ENCODE measurements around the gene OSBPL8.

OSBPL8 gene

DNA sequence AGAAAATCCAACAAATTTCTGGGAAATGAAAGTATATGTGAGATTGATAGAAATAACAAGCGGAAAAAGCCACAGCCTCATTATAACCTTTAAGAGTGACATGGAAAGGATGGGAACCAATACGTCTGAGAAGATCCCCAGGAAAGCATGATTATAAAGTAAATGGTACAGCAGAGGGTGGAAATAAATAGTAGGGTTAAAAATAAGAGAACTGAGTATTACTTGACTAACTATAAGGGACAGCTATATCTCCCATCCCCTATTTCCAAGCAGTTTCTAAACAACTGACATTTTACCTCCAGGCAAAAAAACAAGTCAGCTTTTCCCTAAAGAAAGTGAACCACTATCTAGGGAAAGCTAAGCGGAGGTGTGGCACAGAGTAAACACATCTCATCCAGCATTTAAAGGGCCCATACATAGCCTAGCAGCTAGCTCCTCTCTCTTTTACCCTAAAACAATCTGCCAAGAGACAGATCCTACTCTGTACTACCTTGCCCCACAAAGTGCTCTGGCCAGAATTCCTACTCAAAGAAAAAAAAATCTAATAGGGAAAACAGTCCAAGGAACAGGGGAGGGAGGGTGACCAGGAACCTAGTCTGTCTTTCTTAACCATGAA is 11.2 kb downstream of the OSBPL8 start:
- TF ChIP-seq, protein P1, sequence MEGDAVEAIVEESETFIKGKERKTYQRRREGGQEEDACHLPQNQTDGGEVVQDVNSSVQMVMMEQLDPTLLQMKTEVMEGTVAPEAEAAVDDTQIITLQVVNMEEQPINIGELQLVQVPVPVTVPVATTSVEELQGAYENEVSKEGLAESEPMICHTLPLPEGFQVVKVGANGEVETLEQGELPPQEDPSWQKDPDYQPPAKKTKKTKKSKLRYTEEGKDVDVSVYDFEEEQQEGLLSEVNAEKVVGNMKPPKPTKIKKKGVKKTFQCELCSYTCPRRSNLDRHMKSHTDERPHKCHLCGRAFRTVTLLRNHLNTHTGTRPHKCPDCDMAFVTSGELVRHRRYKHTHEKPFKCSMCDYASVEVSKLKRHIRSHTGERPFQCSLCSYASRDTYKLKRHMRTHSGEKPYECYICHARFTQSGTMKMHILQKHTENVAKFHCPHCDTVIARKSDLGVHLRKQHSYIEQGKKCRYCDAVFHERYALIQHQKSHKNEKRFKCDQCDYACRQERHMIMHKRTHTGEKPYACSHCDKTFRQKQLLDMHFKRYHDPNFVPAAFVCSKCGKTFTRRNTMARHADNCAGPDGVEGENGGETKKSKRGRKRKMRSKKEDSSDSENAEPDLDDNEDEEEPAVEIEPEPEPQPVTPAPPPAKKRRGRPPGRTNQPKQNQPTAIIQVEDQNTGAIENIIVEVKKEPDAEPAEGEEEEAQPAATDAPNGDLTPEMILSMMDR (conservative IDR thresholded peaks at IDR 0.05), result no peak
- H3K27ac ChIP-seq, result no peak overlapping the region

DNA sequence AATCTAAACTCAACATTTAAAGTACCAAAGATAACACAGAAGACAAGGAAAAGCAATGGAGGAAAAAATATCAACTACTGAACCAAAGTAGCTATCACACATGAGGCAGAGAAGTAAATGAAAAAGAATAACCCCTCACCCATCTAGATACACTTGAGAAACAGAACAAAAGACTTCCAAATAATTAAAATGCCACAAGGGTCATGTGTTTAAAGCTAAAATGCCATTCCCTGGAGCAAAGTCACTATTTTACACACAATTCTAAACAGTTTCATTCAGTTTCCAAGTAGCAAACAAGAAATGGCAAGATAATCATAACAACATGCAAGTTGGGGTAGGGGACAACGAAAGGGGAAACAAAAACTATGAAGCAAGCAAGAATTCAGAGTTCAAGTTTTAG is 12.0 kb downstream of the OSBPL8 start:
- TF ChIP-seq, protein P1 (conservative IDR thresholded peaks at IDR 0.05), result no peak
- no peak overlapping the region for H3K27ac ChIP-seq

DNA sequence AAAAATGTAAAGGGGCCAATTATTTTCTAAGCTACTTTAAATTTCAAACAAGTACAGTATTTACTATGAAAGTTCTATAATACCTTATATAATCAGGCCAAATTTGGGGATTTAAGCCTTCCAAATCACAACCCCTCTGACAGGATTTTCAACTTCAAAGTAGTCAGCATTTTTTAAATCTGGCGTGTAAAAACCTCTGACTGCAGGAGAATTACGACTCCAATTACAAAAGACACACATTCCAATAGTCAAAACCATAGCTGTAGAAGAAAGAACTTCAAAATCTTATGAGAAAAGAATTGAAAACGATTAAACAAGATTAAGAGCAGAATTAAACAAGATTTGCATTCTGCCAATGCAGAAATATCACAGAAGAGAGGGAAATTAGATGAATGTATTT is 12.7 kb downstream of the OSBPL8 start:
- H3K27ac ChIP-seq, result no peak overlapping the region
- TF ChIP-seq, protein P1 (conservative IDR thresholded peaks at IDR 0.05), result no peak

DNA sequence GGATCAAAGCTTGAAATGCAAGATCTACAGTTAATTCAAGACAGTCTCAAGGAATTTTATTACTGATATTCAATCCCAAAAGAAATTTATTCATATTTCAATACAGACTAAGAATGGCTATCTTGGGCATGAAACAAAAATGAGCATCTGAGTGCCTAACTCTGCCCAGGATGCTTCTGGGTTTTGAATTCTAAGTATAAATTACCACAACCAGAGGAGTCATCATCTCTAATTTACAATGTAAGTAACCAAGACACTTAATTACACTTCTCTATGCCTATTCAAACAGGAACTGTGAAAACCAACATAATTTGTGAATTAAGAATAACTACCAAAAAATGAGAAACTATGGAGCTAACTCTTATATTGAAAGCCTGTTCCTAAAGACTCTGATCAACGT is 14.1 kb downstream of the OSBPL8 start:
- no peak overlapping the region for H3K27ac ChIP-seq

DNA sequence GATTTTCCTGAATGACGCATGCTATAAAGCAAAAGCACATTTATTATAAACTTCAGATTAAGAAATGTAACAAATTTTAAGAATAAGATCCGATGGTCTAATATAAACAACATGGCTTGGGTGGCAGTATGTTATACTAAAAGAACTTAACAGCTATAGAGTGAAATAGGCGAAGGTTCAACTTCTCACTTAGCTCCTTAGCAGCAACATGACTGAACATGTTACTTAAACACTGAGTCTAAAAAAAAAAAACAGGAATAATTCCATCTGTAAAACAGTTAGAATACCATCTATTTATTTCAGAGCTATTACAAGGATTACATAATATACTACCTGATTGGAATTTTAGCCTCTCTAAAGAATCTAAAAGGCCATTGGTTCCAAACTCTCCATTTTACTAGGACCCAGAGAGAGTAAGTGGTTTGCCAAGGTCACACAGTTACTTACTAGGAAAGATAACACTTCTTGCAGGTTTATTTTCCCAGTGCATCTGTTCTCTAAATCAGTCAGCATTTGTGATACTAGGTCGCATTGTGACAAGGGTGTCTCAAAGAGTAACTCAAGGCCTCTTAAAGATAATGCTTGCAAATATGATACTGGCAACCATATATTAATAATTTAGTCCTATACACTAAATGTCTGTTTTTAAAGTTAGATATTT is 14.8 kb downstream of the OSBPL8 start:
- TF ChIP-seq, protein P1 (conservative IDR thresholded peaks at IDR 0.05), result no peak
- H3K27ac ChIP-seq, result no peak overlapping the region

More for the DNA sequence above, 14.1 kb downstream of the OSBPL8 start:
- TF ChIP-seq, protein P1 (conservative IDR thresholded peaks at IDR 0.05), result no peak

DNA sequence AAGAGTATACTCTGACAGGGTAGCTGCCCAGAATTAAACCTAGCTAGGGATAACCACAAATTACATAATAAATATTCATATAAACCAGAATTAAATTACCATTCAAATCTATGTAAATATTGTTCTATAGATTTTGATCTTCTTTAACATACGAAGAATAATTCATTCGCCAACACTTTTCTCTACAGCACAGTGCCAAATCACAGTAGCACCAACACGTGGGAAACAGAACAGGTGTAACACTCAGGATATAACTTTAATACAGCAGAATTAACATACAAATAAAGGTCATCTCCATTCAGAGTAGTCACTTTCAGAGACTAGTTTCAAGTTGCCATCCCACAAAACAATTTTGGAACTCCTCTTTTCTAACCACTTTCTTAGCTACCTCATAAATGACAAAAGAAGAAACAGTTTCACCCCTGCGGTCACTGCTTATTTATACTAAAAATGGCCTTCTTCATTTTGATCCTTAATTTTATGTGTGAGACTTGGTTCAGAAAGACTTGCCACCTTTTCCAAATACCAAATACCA is 15.7 kb downstream of the OSBPL8 start:
- TF ChIP-seq, protein P1 (conservative IDR thresholded peaks at IDR 0.05), result no peak

DNA sequence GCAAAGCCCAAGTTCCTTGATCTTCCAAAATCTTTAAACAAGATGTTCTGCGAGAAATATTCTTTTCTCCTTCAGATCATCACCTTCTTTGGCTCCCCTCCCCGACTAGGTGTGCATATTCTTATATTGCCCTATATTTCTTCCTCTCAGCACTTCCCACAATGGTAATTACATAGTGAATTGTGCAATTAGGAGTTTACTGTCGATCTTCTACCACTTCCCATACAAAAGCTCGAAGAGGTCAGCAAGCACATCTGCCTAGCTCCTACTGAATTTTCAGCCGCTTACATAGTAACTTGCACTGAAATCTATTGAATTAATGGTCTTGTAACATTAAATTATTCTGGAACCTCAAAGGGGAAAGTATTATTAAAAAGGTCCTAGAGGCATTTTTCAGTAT is 16.7 kb downstream of the OSBPL8 start:
- TF ChIP-seq, protein P1 (conservative IDR thresholded peaks at IDR 0.05), result no peak
- no peak overlapping the region for H3K27ac ChIP-seq

More for the DNA sequence above, 15.7 kb downstream of the OSBPL8 start:
- no peak overlapping the region for H3K27ac ChIP-seq
